ENCODE data around the gene SLC13A1.

GRCh38 chr7:123209786-123210185, 10.0 kb upstream of the SLC13A1 start:
- TF ChIP-seq CTCF (IDR thresholded peaks at IDR 0.05 in 4 of 5, conservative IDR thresholded peaks at IDR 0.05 in 1 of 5) (no peak), POLR2A (IDR thresholded peaks at IDR 0.05) (no peak)
